Measurements from ENCODE around the gene ATP2B2.

ATP2B2 gene

GRCh38 chr3:10404377-10404776, 101.0 kb downstream of the ATP2B2 start:
- DNase-seq (ENCODE audit: extremely low read depth, low read depth) = no peak
- TF ChIP-seq CTCF (IDR thresholded peaks at IDR 0.05; ENCODE audit: low read depth, low read length) = no peak

- no peak for TF ChIP-seq CTCF (IDR thresholded peaks at IDR 0.05; ENCODE audit: low read depth, low read length)
Measured at GRCh38 chr3:10401990-10402761, 103.2 kb downstream of the ATP2B2 start.

GRCh38 chr3:10400749-10401495, 104.5 kb downstream of the ATP2B2 start:
- no peak for TF ChIP-seq CTCF (IDR thresholded peaks at IDR 0.05; ENCODE audit: low read depth, low read length)
- no peak for DNase-seq (ENCODE audit: extremely low read depth, low read depth)

More at GRCh38 chr3:10401990-10402761, 103.2 kb downstream of the ATP2B2 start:
- no peak for DNase-seq (ENCODE audit: extremely low read depth, low read depth)

- no peak for DNase-seq (ENCODE audit: extremely low read depth, low read depth)
- no peak for TF ChIP-seq CTCF (IDR thresholded peaks at IDR 0.05; ENCODE audit: low read depth, low read length)
Measured at GRCh38 chr3:10400050-10400748, 105.2 kb downstream of the ATP2B2 start.

- no peak for TF ChIP-seq CTCF (IDR thresholded peaks at IDR 0.05; ENCODE audit: low read depth, low read length)
Measured at GRCh38 chr3:10399634-10400033, 105.8 kb downstream of the ATP2B2 start.

GRCh38 chr3:10398341-10398740, 107.0 kb downstream of the ATP2B2 start:
- no peak for TF ChIP-seq CTCF (IDR thresholded peaks at IDR 0.05; ENCODE audit: low read depth, low read length)
- no peak for DNase-seq (ENCODE audit: extremely low read depth, low read depth)

More at GRCh38 chr3:10399634-10400033, 105.8 kb downstream of the ATP2B2 start:
- no peak for DNase-seq (ENCODE audit: extremely low read depth, low read depth)

Measured in AG09319 (cell line).